HUDEP-2 (cell line): ENCODE measurements around the gene ZFP3.
"Not testable (repeated sequence)": the region's sequence is repeated elsewhere in the genome, so short reads cannot be mapped to it uniquely, and the experiment has no call there.

ENCODE experiments used
- DNase-seq, 76 experiments: peaks; one replicate each; lab custom pipeline; 2025; ENCODE audit not compliant: unreplicated experiment in 76 of 76; lab: John Stamatoyannopoulos, UW

Gene ZFP3

DNA sequence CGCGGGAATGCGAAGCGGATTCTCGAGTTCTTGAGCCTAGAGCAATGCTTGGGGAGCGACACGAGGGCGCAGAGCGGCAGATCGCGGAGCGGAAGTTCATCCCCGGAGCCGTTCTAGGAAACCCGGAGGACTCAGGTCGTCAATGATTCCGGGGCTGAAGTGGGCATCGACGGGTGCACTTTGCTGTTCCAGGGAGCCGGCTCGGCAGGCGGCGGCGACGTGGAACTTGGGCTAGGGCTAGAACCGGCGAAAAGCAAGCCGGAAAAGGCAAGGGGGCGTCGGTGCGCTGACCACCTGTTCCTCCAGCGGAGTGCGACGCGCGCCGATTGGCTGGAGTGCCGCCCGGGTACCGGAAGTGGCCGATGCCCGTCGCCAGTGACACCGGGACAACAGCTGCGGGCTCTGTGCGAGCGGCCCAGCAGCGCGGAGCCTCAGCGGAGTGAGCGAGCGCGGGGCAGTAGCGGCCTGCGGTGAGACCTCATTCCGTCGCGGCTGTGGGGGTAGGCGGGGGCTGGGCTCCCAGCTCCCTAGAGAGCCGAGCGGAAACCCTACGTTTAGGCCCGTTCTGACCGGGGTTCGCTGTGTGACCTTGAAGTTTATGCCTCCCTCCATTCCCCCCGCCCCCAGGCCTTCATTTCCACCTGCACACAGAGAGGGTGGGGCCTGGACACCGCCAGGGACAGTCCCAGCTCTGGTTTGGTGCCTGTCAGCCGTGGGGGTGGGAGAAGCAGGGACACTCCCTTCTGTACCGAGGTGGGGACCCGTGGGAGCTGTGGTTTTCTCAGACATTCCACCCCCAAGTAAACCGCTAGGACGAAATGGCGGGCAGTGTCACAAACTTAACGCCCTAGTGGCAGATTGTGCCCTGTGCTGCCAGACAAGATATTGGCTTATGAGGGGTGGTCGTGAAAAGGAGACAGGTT is at the start of gene ZFP3:
ZFP3 (plus strand) TSS at position 362 of the 923 bp plus-strand sequence. CDS start 13,038 bp downstream, outside the sequence.
- peak in 2 of 76 experiments; percentile 7 to 37 for DNase-seq

- DNase-seq, result not testable (repeated sequence)
Observed at GRCh38 chr17:5030168-5030567, 48.1 kb upstream of the ZFP3 start.

GRCh38 chr17:5031365-5032082 is 46.7 kb upstream of the ZFP3 start:
- peak in 66 of 76 experiments; percentile 9 to 77 (median 54) for DNase-seq

GRCh38 chr17:5032865-5033264 is 45.4 kb upstream of the ZFP3 start:
- DNase-seq, result no peak

DNA sequence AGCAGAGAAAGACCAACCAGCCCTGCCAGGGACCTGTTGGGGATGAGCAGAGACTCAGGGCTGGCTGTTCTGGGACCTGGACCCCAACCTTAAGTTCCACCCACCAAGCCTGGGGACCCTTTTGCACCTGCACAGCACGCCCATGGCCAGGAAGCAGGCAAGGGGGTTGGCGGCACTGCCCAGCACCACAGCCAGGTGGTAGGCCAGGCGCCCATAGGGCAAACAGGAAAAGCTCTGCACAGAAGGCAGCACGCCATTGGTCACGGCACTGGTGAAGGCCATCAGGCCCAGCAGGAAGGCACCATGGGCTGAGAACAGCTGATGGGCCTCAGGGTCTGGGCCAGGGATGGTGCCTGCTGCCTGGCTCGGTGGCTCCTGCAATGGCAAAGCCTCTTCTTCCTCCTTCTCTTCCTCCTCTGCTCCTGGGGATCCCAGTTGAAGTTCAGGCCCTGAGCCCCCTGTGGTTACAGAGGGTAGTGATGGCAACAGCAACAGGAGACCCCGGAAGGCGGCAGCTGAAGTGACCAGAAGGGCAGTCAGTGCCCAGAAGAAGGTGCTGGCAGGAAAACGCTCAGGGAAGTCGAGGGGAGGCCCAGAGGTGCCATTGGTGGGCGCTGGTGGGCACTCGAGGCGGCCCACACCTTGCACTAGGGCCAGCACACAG is 44.8 kb upstream of the ZFP3 start:
- DNase-seq, result no peak

DNA sequence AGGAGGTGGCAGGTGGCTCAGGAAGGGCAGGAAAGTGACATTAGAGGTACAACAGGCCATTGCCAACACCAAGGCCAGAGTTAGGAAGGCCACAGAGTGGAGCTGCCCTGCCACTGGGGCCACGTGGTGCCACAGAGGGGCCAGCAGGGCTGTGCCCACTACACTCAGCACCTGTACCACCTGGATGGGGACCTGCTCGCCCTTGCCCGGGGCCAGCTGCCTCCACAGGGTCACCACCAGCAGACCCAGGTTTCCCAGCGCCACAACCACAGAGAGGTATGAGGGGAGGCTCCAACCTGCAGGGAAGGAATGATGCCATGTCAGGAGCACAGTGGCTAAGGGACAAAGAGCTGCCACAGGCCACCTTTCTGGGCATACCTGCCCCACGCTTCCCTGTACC is 44.2 kb upstream of the ZFP3 start:
- no peak for DNase-seq

- DNase-seq, result no peak
Observed at GRCh38 chr17:5034651-5035050, 43.6 kb upstream of the ZFP3 start.

GRCh38 chr17:5035315-5035714 is 43.0 kb upstream of the ZFP3 start, which contains the start of gene SLC52A1:
SLC52A1 (minus strand) TSS chr17:5035426; CDS start chr17:5034606, 820 bp downstream.
- DNase-seq, result no peak

- no peak for DNase-seq
Observed at GRCh38 chr17:5042157-5043022, 35.9 kb upstream of the ZFP3 start.

- DNase-seq, result no peak
Observed at GRCh38 chr17:5043524-5043923, 34.7 kb upstream of the ZFP3 start.

DNA sequence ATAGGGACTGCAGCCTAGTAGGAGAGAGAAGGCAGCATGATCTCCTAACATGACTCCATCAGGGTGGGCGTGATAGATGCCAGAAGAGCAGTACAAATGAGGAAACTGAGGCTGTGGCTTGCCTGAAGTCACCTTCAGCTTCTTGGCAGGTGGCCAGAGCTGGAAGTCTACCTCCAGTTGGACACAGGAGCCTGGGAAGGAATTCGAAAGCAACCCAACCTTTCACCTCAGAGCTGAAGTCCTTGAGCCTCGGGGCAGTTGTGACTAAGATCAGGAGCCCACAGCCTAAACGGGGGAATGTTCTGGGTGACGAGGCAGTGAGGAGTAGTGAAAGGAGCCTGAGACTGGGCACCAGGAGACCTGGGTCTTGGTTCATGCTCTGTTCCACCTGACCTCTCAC is 33.6 kb upstream of the ZFP3 start:
- DNase-seq, result no peak

DNA sequence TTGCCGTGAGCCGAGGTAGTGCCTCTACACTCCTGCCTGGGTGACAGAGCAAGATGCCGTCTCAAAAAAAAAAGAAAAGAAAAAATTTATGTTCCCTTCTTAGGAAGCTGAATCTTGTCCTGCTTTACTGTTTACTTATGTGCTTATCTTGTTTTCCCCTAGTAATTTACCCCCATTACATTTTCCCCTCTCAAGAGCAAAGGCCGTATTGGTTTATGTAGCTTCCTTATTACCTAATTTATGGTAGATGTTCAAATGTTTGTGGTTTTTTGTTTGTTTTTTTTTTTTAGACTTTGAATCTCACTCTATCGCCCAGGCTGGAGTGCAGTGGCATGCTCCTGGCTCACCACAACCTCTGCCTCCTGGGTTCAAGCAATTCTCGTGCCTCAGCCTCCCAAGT is 32.8 kb upstream of the ZFP3 start:
- DNase-seq, result no peak

DNA sequence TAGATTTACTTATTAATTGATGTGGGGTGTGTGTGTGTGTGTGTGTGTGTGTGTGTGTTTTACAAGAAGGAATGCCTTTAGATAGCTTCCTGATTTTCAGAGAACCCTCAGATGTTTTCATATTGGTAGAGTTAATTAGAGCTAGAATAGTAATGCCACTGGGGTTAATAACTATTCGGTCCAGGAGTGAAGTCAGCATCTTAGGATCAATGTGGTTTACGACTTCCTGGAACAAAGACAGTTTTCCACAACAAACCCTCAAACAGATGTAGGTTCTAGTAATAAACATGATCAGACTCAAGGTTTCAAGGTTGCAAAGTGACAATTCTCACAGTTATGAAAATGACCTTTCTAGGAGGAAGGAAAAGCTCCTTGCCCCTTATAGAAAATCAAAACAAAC is 30.8 kb upstream of the ZFP3 start:
- no peak for DNase-seq

- DNase-seq, result no peak
Observed at GRCh38 chr17:5049314-5049841, 28.9 kb upstream of the ZFP3 start.

GRCh38 chr17:5050278-5050677 is 28.0 kb upstream of the ZFP3 start:
- no peak for DNase-seq

- peak in 1 of 76 experiments; percentile 4 for DNase-seq
Observed at GRCh38 chr17:5055543-5055942, 22.7 kb upstream of the ZFP3 start.

DNA sequence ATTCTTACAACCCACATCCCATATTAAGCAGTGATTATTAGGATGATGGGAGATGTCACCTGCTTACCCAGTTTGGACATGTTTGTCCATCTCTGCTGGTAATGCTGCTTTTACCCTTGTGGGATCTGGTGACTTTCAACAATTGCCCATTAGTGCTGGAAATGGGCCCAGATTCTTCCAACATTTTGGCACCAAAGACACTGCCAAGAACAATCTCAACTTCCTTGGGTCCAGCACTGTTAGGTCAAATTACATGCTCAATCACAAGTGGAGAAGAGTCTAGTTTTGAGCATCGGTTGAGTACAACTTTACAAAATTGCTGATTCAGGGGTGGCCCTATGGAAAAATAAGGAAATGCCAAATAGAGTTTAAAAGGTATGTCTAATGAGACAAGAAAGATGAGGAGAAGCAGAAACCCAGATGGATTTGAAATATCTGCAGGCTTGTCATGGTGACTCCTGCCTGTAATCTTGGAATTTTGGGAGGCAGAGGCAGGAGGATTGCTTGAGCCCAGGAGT is 13.0 kb upstream of the ZFP3 start:
- no peak for DNase-seq

GRCh38 chr17:5068236-5068635 is 10.0 kb upstream of the ZFP3 start:
- no peak for DNase-seq

- no peak for DNase-seq
Observed at GRCh38 chr17:5069724-5070123, 8.5 kb upstream of the ZFP3 start.

- not testable (repeated sequence) for DNase-seq
Observed at GRCh38 chr17:5075472-5075871, 2.8 kb upstream of the ZFP3 start.
